ENCODE data around the gene CDON.

- TF ChIP-seq ZNF532 (CRISPR knock-in tag; IDR thresholded peaks at IDR 0.05; ENCODE audit: borderline replicate concordance) (no peak), CTCF (IDR thresholded peaks at IDR 0.05) (no peak), E2F4 (CRISPR knock-in tag; IDR thresholded peaks at IDR 0.05; ENCODE audit: borderline replicate concordance, low read depth) (no peak), ZNF219 (CRISPR knock-in tag; IDR thresholded peaks at IDR 0.05; ENCODE audit: borderline replicate concordance) (no peak), TCF7 (CRISPR knock-in tag; IDR thresholded peaks at IDR 0.05; ENCODE audit: low read depth) (no peak), OVOL2 (CRISPR knock-in tag; IDR thresholded peaks at IDR 0.05; ENCODE audit: borderline replicate concordance) (no peak), NFATC4 (CRISPR knock-in tag; IDR thresholded peaks at IDR 0.05) (no peak), ERG (CRISPR knock-in tag; IDR thresholded peaks at IDR 0.05) (no peak), SP1 (CRISPR knock-in tag; conservative IDR thresholded peaks at IDR 0.05) (no peak), ZNF317 (CRISPR knock-in tag; IDR thresholded peaks at IDR 0.05; ENCODE audit: borderline replicate concordance, low read depth) (no peak), HMGXB4 (CRISPR knock-in tag; IDR thresholded peaks at IDR 0.05) (no peak), SMAD4 (CRISPR knock-in tag; IDR thresholded peaks at IDR 0.05) (no peak), NR1H2 (CRISPR knock-in tag; IDR thresholded peaks at IDR 0.05) (no peak), ZNF671 (CRISPR knock-in tag; IDR thresholded peaks at IDR 0.05) (no peak)
Observed at GRCh38 chr11:125925804-125926203, 136.9 kb downstream of the CDON start.
